ENCODE data around the gene SPEM2.

SPEM2 gene

GRCh38 chr17:7440834-7441195 lies 15.4 kb downstream of the SPEM2 start:
- ATAC-seq (ENCODE audit: low read depth) (peak; percentile 9; the same call in 2 of the 3 replicates), DNase-seq (ENCODE audit: low spot score) (peak; percentile 72)
- Histone ChIP-seq H3K27me3 (ENCODE audit: insufficient read depth, poor library complexity, severe bottlenecking) (no peaks in the 10 kb centered on the region), H3K4me3 (ENCODE audit: severe bottlenecking) (peak overlapping the region; percentile 44), H3K4me1 (ENCODE audit: insufficient read depth, poor library complexity, severe bottlenecking) (peaks cover 19% of the 10 kb centered on the region), H3K27ac (ENCODE audit: poor library complexity, severe bottlenecking) (peak overlapping the region; percentile 82), H3K9me3 (ENCODE audit: severe bottlenecking) (no peaks in the 10 kb centered on the region), H3K36me3 (ENCODE audit: low read depth) (no peaks in the 10 kb centered on the region)
- no peak for TF ChIP-seq CTCF (IDR thresholded peaks at IDR 0.05; ENCODE audit: poor library complexity, severe bottlenecking)

- no peaks in the 10 kb centered on the region for H3K27me3 ChIP-seq (ENCODE audit: insufficient read depth, poor library complexity, severe bottlenecking)
- H3K4me3 ChIP-seq (ENCODE audit: severe bottlenecking), result no peak overlapping the region
- H3K9me3 ChIP-seq (ENCODE audit: severe bottlenecking), result no peaks in the 10 kb centered on the region
- ATAC-seq (ENCODE audit: low read depth) (no peak), DNase-seq (ENCODE audit: low spot score) (no peak)
- no peaks in the 10 kb centered on the region for H3K36me3 ChIP-seq (ENCODE audit: low read depth)
- peaks cover 19% of the 10 kb centered on the region for H3K4me1 ChIP-seq (ENCODE audit: insufficient read depth, poor library complexity, severe bottlenecking)
- peak overlapping the region; percentile 82 for H3K27ac ChIP-seq (ENCODE audit: poor library complexity, severe bottlenecking)
- no peak for TF ChIP-seq CTCF (IDR thresholded peaks at IDR 0.05; ENCODE audit: poor library complexity, severe bottlenecking)
Observed at GRCh38 chr17:7441266-7441665, 15.8 kb downstream of the SPEM2 start.

GRCh38 chr17:7442142-7442541 lies 16.7 kb downstream of the SPEM2 start:
- no peaks in the 10 kb centered on the region for H3K27me3 ChIP-seq (ENCODE audit: insufficient read depth, poor library complexity, severe bottlenecking)
- H3K27ac ChIP-seq (ENCODE audit: poor library complexity, severe bottlenecking), result peak overlapping the region; percentile 87
- no peak overlapping the region for H3K4me3 ChIP-seq (ENCODE audit: severe bottlenecking)
- H3K36me3 ChIP-seq (ENCODE audit: low read depth), result no peaks in the 10 kb centered on the region
- ATAC-seq (ENCODE audit: low read depth) (no peak), DNase-seq (ENCODE audit: low spot score) (no peak)
- no peak for TF ChIP-seq CTCF (IDR thresholded peaks at IDR 0.05; ENCODE audit: poor library complexity, severe bottlenecking)
- H3K9me3 ChIP-seq (ENCODE audit: severe bottlenecking), result no peaks in the 10 kb centered on the region
- peaks cover 19% of the 10 kb centered on the region for H3K4me1 ChIP-seq (ENCODE audit: insufficient read depth, poor library complexity, severe bottlenecking)

- H3K27ac ChIP-seq (ENCODE audit: poor library complexity, severe bottlenecking), result peak overlapping the region; percentile 87
- H3K4me3 ChIP-seq (ENCODE audit: severe bottlenecking), result no peak overlapping the region
- ATAC-seq (ENCODE audit: low read depth) (peak; percentile 32), DNase-seq (ENCODE audit: low spot score) (no peak)
- no peaks in the 10 kb centered on the region for H3K9me3 ChIP-seq (ENCODE audit: severe bottlenecking)
- peaks cover 19% of the 10 kb centered on the region for H3K4me1 ChIP-seq (ENCODE audit: insufficient read depth, poor library complexity, severe bottlenecking)
- H3K27me3 ChIP-seq (ENCODE audit: insufficient read depth, poor library complexity, severe bottlenecking), result no peaks in the 10 kb centered on the region
- no peaks in the 10 kb centered on the region for H3K36me3 ChIP-seq (ENCODE audit: low read depth)
- no peak for TF ChIP-seq CTCF (IDR thresholded peaks at IDR 0.05; ENCODE audit: poor library complexity, severe bottlenecking)
Observed at GRCh38 chr17:7443499-7444485, 18.4 kb downstream of the SPEM2 start.

Data from RWPE2 (cell line).